ENCODE results near the gene TF. TPM values are rescaled to one million over a fixed set of nuclear protein-coding genes. Genes with fewer than 3 reads are reported as not detected.

TF gene
- total RNA-seq, 1 donor from 2014 or later, result under 0.01 TPM

- intact Hi-C loops (cut with micrococcal nuclease), result no loop called here
These were observed 88.6 kb downstream of the TF start for GRCh38 chr3:133834621-133835417.

- intact Hi-C loops (cut with micrococcal nuclease), result no loop called here
These were observed 89.2 kb downstream of the TF start for GRCh38 chr3:133835418-133835743.

GRCh38 chr3:133835961-133836360 lies 89.8 kb downstream of the TF start:
- intact Hi-C loops (cut with micrococcal nuclease), result no loop called here

GRCh38 chr3:133836497-133837158 lies 90.4 kb downstream of the TF start:
- intact Hi-C loops (cut with micrococcal nuclease), result no loop called here

- intact Hi-C loops (cut with micrococcal nuclease), result no loop called here
These were observed 91.5 kb downstream of the TF start for GRCh38 chr3:133837487-133838295.

GRCh38 chr3:133838296-133838789 lies 92.2 kb downstream of the TF start:
- intact Hi-C loops (cut with micrococcal nuclease), result no loop called here

GRCh38 chr3:133838916-133839800 lies 93.0 kb downstream of the TF start:
- intact Hi-C loops (cut with micrococcal nuclease), result no loop called here

- intact Hi-C loops (cut with micrococcal nuclease), result no loop called here
These were observed 94.0 kb downstream of the TF start for GRCh38 chr3:133840055-133840737.

GRCh38 chr3:133840767-133841166 lies 94.6 kb downstream of the TF start:
- intact Hi-C loops (cut with micrococcal nuclease), result no loop called here

- intact Hi-C loops (cut with micrococcal nuclease), result no loop called here
These were observed 95.0 kb downstream of the TF start for GRCh38 chr3:133841196-133841595.

GRCh38 chr3:133842158-133842557 lies 96.0 kb downstream of the TF start:
- intact Hi-C loops (cut with micrococcal nuclease), result no loop called here

GRCh38 chr3:133843634-133844033 lies 97.4 kb downstream of the TF start:
- intact Hi-C loops (cut with micrococcal nuclease), result no loop called here

- intact Hi-C loops (cut with micrococcal nuclease), result no loop called here
These were observed 98.9 kb downstream of the TF start for GRCh38 chr3:133845127-133845526.

Other genes with a start within 250 kb of the TF start
- gene CDV3, start 172.7 kb upstream of the TF start, total RNA-seq, result 259 and 263 TPM in 2 replicates
- gene TOPBP1, start 84.5 kb upstream of the TF start, total RNA-seq, result 88.4 and 93.0 TPM in 2 replicates
- gene SRPRB, start 59.4 kb downstream of the TF start, total RNA-seq, result 68.2 and 75.2 TPM in 2 replicates
- gene RAB6B, start 149.5 kb downstream of the TF start, total RNA-seq, result 0.82 and 0.91 TPM in 2 replicates